SK-N-SH (cell line): ENCODE data around the gene UPK1B. TPM values are rescaled to one million over a fixed set of nuclear protein-coding genes. Genes with fewer than 3 reads are reported as not detected.

ENCODE experiments used
- CTCF ChIA-PET: fragments of 300-600, 350-600 bp; formaldehyde crosslinking; extraction: SDS; loops from one replicate; lab custom pipeline; 2021; lab: Yijun Ruan, JAX
- POLR2A ChIA-PET: fragments of 350-600 bp; sonication (Branson Sonifier 250); formaldehyde crosslinking; extraction: SDS; loops from one replicate; lab custom pipeline; 2020; ENCODE audit warnings: antibody characterized with exemption, inconsistent platforms; lab: Yijun Ruan, JAX
- DNase-seq: peaks from one replicate; pipeline ENCODE4 v3.0.0; 2012
- H2AFZ ChIP-seq: fragments of 200-600 bp; sonication (generic); 2 replicates; pipeline ENCODE4 v1.8.1; 2016; ENCODE audit warnings: antibody characterized with exemption, mild to moderate bottlenecking, low read depth
- H3F3A ChIP-seq: fragments of 200-600 bp; sonication (generic); replicated peaks from 2 replicates; pipeline ENCODE3; 2016; ENCODE audit warnings: antibody characterized with exemption, mild to moderate bottlenecking; ENCODE audit not compliant: insufficient read depth
- H3K27ac ChIP-seq, 2 experiments: fragments of 200-500 bp in 1 of 2; fragments of 200-600 bp in 1 of 2; sonication (Bioruptor generic) in 1 of 2; sonication (generic), shearing (Covaris generic) in 1 of 2; 2 replicates each; pipeline versions ENCODE4 v1.5.1 to v1.6.1; 2014 to 2016; ENCODE audit warnings: low read depth in 2 of 2, inconsistent platforms in 1 of 2, low read length in 1 of 2, mild to moderate bottlenecking in 1 of 2, mixed read lengths in 1 of 2
- H3K27me3 ChIP-seq: fragments of 200-600 bp; sonication (generic), shearing (Covaris generic); 2 replicates; pipeline ENCODE4 v1.6.1; 2016; ENCODE audit warnings: mixed run types; ENCODE audit not compliant: insufficient read depth
- H3K36me3 ChIP-seq, 2 experiments: fragments of 200-500 bp in 1 of 2; fragments of 200-600 bp in 1 of 2; sonication (Bioruptor generic) in 1 of 2; sonication (generic) in 1 of 2; replicated peaks in 1 of 2; 2 replicates each; pipeline versions ENCODE3 to v1.5.1; 2014 to 2016; ENCODE audit warnings: low read length in 1 of 2, mild to moderate bottlenecking in 1 of 2; ENCODE audit not compliant: insufficient read depth in 2 of 2, control insufficient read depth in 1 of 2
- H3K4me1 ChIP-seq, 2 experiments: fragments of 200-500 bp in 1 of 2; fragments of 200-600 bp in 1 of 2; sonication (Bioruptor generic) in 1 of 2; sonication (generic), shearing (Covaris generic) in 1 of 2; 2 replicates each; pipeline versions ENCODE4 v1.5.1 to v1.6.1; 2014 to 2016; ENCODE audit warnings: low read depth in 1 of 2, low read length in 1 of 2, mixed run types in 1 of 2; ENCODE audit not compliant: insufficient read depth in 2 of 2, control insufficient read depth in 1 of 2
- H3K4me2 ChIP-seq: fragments of 200-600 bp; sonication (generic), shearing (Covaris generic); 2 replicates; pipeline ENCODE4 v1.6.1; 2017; ENCODE audit warnings: mixed run types
- H3K4me3 ChIP-seq, 2 experiments: fragments of 200-500 bp in 1 of 2; fragments of 200-600 bp in 1 of 2; sonication (Bioruptor generic) in 1 of 2; sonication (generic), shearing (Covaris generic) in 1 of 2; 2 replicates each; pipeline versions ENCODE4 v1.5.1 to v1.8.1; 2014 to 2016; ENCODE audit warnings: low read depth in 2 of 2, inconsistent platforms in 1 of 2, low read length in 1 of 2, mild to moderate bottlenecking in 1 of 2, mixed read lengths in 1 of 2, moderate library complexity in 1 of 2
- H3K79me2 ChIP-seq: fragments of 200-600 bp; sonication (generic); 2 replicates; pipeline ENCODE4 v1.8.1; 2017; ENCODE audit warnings: mild to moderate bottlenecking; ENCODE audit not compliant: insufficient read depth
- H3K9ac ChIP-seq: fragments of 200-600 bp; sonication (generic); 2 replicates; pipeline ENCODE4 v1.6.1; 2017; ENCODE audit warnings: mixed run types
- H3K9me2 ChIP-seq: fragments of 200-600 bp; sonication (generic); 2 replicates; pipeline ENCODE4 v1.6.1; 2017; ENCODE audit warnings: mixed run types
- H3K9me3 ChIP-seq: fragments of 200-600 bp; sonication (generic); 2 replicates; pipeline ENCODE4 v1.6.1; 2017; ENCODE audit warnings: mixed run types, mild to moderate bottlenecking, moderate library complexity
- H4K20me1 ChIP-seq: fragments of 200-600 bp; sonication (generic); 2 replicates; pipeline ENCODE4 v1.6.1; 2017; ENCODE audit warnings: mild to moderate bottlenecking, mixed run types; ENCODE audit not compliant: insufficient read depth
- ELF1 ChIP-seq: IDR thresholded peaks from 2 replicates; pipeline ENCODE4 v1.4.0; 2012
- FOXJ3 ChIP-seq: sonication (generic); formaldehyde crosslinking; IDR thresholded peaks from 2 replicates; pipeline ENCODE4 v1.5.1; 2020; ENCODE audit warnings: mild to moderate bottlenecking, missing genetic modification reagents
- FOXM1 ChIP-seq: IDR thresholded peaks from 2 replicates; pipeline ENCODE4 v1.4.0; 2012; ENCODE audit warnings: low read depth, mild to moderate bottlenecking
- MAX ChIP-seq: IDR thresholded peaks from 2 replicates; pipeline ENCODE4 v1.4.0; 2012; ENCODE audit warnings: low read depth
- NRF1 ChIP-seq: IDR thresholded peaks from 2 replicates; pipeline ENCODE4 v1.6.1; 2012; ENCODE audit warnings: low read depth, mild to moderate bottlenecking, low read length
- POLR2AphosphoS5 ChIP-seq: IDR thresholded peaks from 2 replicates; pipeline ENCODE4 v1.6.1; 2012; ENCODE audit warnings: low read depth, low read length
- RCOR1 ChIP-seq: fragments of 150-350 bp; IDR thresholded peaks from 2 replicates; pipeline ENCODE4 v1.6.1; 2017; ENCODE audit warnings: antibody characterized with exemption, low read length
- RXRA ChIP-seq: IDR thresholded peaks from 2 replicates; pipeline ENCODE4 v1.4.0; 2012; ENCODE audit warnings: low read depth, mild to moderate bottlenecking, borderline replicate concordance
- SMC3 ChIP-seq: IDR thresholded peaks from 2 replicates; pipeline ENCODE4 v1.6.1; 2012; ENCODE audit warnings: low read depth, low read length, improper control_type of control experiment
- TAF1 ChIP-seq: IDR thresholded peaks from 2 replicates; pipeline ENCODE4 v1.6.1; 2012; ENCODE audit warnings: low read depth, mild to moderate bottlenecking, low read length, moderate library complexity, borderline replicate concordance
- WGBS: methylation state at CpG from one replicate; pipeline ENCODE4 v1.1.6; 2017; ENCODE audit warnings: low lambda C conversion rate; 5-methylcytosine and 5-hydroxymethylcytosine counted together
- polyA plus RNA-seq, 3 experiments: library from polyadenylated mRNA; depleted of rRNA; stranded (reverse); fragments of >200 nt; gene quantifications; 2 replicates each; pipeline ENCODE4 v1.2.3, GENCODE V29; 2012

The UPK1B gene
- polyA plus RNA-seq, 1 of the 3 experiments (the other 2 are of a cell fraction), result not detected

DNA sequence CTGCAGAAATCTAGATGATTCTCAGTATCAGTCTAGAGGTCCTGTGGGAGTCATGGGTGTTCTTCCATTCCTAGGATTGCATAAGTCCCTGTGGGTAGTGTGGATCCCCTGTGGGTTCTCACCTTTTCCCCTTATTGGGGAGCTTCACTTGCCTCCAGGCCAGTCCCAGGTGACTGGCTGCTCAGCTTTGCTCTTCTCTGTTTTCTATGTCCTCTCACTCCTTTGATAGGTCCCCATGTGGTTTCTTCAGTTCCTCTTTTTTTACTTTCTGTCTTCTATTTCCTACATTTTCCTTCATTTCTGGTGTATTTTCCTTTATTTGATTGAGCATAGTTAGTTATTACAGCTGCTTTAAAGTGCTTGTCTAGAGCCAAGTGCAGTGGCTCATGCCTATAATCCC lies 16.5 kb upstream of the UPK1B start:
- Histone ChIP-seq H3K79me2 (no peaks in the 10 kb centered on the region), H4K20me1 (no peaks in the 10 kb centered on the region), H3K36me3 (no peaks in the 10 kb centered on the region), H3K9ac (no peak overlapping the region), H3K4me2 (no peak overlapping the region), H3K4me3 (no peak overlapping the region), H3K4me1 (no peaks in the 10 kb centered on the region), H3K9me3 (0 out of 2 replicates have a peak, but pooled peaks cover 4% of the 10 kb centered on the region), H3F3A (no peaks in the 10 kb centered on the region), H3K27me3 (no peaks in the 10 kb centered on the region), H3K9me2 (no peaks in the 10 kb centered on the region), H3K27ac (no peak overlapping the region), H2AFZ (no peak overlapping the region)
- DNase-seq, result no peak
- ChIA-PET POLR2A (no interaction called here), CTCF (interaction anchor here (1.9 kb wide), 1 partner anchor 272 kb away, joined by 4 read pairs; no protein-coding TSS in a partner anchor)
- TF ChIP-seq TAF1, result no peak
- no peak for TF ChIP-seq RXRA
- no peak for TF ChIP-seq FOXJ3 (CRISPR knock-in tag)

DNA sequence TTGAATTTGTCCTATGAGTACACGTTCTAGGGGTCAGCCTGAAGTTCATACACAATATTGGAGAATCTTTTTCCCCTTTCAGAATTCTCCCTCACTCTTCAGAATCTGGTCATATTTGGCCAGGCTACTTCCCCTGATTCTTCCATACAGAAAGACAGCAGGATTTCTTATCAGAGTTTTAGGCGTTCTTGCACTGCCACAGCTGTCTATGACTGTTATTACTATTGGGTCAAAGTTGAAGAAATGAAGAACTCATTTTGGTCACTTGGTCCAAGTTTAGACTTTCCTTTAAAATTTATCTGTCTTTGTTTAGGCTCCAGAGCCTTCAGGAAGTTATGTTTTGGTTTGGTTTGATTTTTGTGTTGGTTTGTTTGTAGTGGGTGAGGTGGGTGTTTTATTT lies 15.4 kb upstream of the UPK1B start:
- Histone ChIP-seq H3K9me3 (0 out of 2 replicates have a peak, but pooled peaks cover 4% of the 10 kb centered on the region), H4K20me1 (no peaks in the 10 kb centered on the region), H3K4me2 (no peak overlapping the region), H3K27me3 (no peaks in the 10 kb centered on the region), H3K36me3 (no peaks in the 10 kb centered on the region), H3K4me3 (no peak overlapping the region), H3K79me2 (no peaks in the 10 kb centered on the region), H3K9ac (no peak overlapping the region), H3K27ac (no peak overlapping the region), H2AFZ (no peak overlapping the region), H3K4me1 (no peaks in the 10 kb centered on the region), H3F3A (no peaks in the 10 kb centered on the region), H3K9me2 (no peaks in the 10 kb centered on the region)
- 20% methylated on average over 2 of the region's 2 CpGs for WGBS
- ChIA-PET CTCF (interaction anchor here (1.1 kb wide), 1 partner anchor 275 kb away, joined by 3 read pairs; no protein-coding TSS in a partner anchor), POLR2A (no interaction called here)
- TF ChIP-seq RCOR1 (no peak), SMC3 (no peak)
- DNase-seq, result no peak

DNA sequence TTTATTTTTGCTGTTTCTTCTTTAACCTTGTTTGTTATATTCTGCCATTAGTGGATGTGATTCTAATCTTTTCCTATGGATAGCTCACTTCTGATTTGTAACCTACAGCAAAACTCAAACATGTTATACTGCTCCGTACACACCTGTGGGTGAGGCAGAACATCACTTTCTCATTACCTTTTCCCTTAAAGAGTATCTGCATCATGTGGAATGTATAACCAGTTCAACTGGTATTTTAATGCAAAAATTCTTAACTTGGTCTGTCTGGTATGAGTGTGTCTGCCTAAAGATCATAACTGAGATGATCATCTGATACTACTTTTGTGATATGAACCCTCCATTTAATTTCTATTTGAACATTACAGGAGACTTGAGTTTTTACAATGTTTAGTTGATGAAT lies 13.0 kb upstream of the UPK1B start:
- Histone ChIP-seq H3K27me3 (no peaks in the 10 kb centered on the region), H2AFZ (no peak overlapping the region), H3K4me3 (no peak overlapping the region), H3K9me2 (no peaks in the 10 kb centered on the region), H4K20me1 (no peaks in the 10 kb centered on the region), H3K4me1 (no peaks in the 10 kb centered on the region), H3K79me2 (no peaks in the 10 kb centered on the region), H3K27ac (no peak overlapping the region), H3K9me3 (no peaks in the 10 kb centered on the region), H3F3A (no peaks in the 10 kb centered on the region), H3K4me2 (no peak overlapping the region), H3K36me3 (no peaks in the 10 kb centered on the region), H3K9ac (no peak overlapping the region)
- DNase-seq, result no peak
- no peak for TF ChIP-seq ELF1
- no peak for TF ChIP-seq MAX
- TF ChIP-seq POLR2AphosphoS5, result no peak
- TF ChIP-seq NRF1, result no peak
- no peak for TF ChIP-seq TAF1
- no peak for TF ChIP-seq SMC3
- TF ChIP-seq FOXM1, result no peak
- 47% methylated on average over 1 of the region's 1 CpG for WGBS
- CTCF ChIA-PET, result interaction anchor here (1.4 kb wide), 1 partner anchor 278 kb away, joined by 5 read pairs; no protein-coding TSS in a partner anchor
- POLR2A ChIA-PET, result no interaction called here
